ENCODE measurements around the gene STAB2. TPM values are rescaled to one million over a fixed set of nuclear protein-coding genes. Genes with fewer than 3 reads are reported as not detected.

STAB2 gene
- total and polyA plus RNA-seq, 3 donors from 2014 or later = 1.7 to 15.8 (median 2.7) TPM

DNA sequence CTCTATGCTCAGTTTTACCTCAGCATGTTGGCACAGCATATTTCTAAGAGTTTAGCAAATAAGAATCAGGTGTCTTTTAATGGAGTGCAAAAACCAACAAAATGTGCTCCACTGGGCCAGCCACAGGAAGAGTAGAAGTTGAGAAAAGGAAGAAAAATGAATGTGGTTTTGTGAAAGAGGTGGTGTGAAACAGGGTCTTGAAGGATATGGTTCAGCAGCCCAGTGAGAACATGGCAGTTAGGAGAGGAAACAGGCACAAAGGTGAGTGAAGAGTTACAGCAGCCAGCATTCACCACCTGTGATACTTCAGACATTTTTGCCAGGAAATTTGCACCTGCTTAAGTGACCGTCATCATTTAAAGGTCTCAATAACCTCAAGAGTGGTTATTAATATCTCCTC lies 2.4 kb downstream of the STAB2 start:
- no peaks in the 10 kb centered on the region for H3K9me3 ChIP-seq
- H3K36me3 ChIP-seq (ENCODE audit: low read depth, missing control alignments) = no peaks in the 10 kb centered on the region
- WGBS, 2 donors = 38 to 92% methylated on average over 1 of the region's 1 CpG
- no peak for DNase-seq
- no peak overlapping the region for H3K27ac ChIP-seq
- H3K27me3 ChIP-seq = no peaks in the 10 kb centered on the region
- intact Hi-C loops (cut with DNase I; ENCODE audit: low total_unique reads) = no loop called here
- TF ChIP-seq, protein P1, sequence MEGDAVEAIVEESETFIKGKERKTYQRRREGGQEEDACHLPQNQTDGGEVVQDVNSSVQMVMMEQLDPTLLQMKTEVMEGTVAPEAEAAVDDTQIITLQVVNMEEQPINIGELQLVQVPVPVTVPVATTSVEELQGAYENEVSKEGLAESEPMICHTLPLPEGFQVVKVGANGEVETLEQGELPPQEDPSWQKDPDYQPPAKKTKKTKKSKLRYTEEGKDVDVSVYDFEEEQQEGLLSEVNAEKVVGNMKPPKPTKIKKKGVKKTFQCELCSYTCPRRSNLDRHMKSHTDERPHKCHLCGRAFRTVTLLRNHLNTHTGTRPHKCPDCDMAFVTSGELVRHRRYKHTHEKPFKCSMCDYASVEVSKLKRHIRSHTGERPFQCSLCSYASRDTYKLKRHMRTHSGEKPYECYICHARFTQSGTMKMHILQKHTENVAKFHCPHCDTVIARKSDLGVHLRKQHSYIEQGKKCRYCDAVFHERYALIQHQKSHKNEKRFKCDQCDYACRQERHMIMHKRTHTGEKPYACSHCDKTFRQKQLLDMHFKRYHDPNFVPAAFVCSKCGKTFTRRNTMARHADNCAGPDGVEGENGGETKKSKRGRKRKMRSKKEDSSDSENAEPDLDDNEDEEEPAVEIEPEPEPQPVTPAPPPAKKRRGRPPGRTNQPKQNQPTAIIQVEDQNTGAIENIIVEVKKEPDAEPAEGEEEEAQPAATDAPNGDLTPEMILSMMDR (IDR thresholded peaks at IDR 0.05) = no peak
- no peak for TF ChIP-seq POLR2A (IDR thresholded peaks at IDR 0.05)
- H3K4me3 ChIP-seq = no peak overlapping the region
- no peaks in the 10 kb centered on the region for H3K4me1 ChIP-seq

- intact Hi-C loops (cut with DNase I; ENCODE audit: low total_unique reads) = no loop called here
- Histone ChIP-seq H3K27me3 (no peaks in the 10 kb centered on the region), H3K9me3 (no peaks in the 10 kb centered on the region), H3K4me3 (no peak overlapping the region), H3K4me1 (no peaks in the 10 kb centered on the region), H3K36me3 (ENCODE audit: low read depth, missing control alignments) (no peaks in the 10 kb centered on the region), H3K27ac (no peak overlapping the region)
- WGBS, 2 donors = 36 to 53% methylated on average over 1 of the region's 1 CpG
- DNase-seq = no peak
- no peak for TF ChIP-seq POLR2A (IDR thresholded peaks at IDR 0.05)
- TF ChIP-seq, protein P1 (IDR thresholded peaks at IDR 0.05) = no peak
Measured at GRCh38 chr12:103590271-103590670, 3.2 kb downstream of the STAB2 start.

DNA sequence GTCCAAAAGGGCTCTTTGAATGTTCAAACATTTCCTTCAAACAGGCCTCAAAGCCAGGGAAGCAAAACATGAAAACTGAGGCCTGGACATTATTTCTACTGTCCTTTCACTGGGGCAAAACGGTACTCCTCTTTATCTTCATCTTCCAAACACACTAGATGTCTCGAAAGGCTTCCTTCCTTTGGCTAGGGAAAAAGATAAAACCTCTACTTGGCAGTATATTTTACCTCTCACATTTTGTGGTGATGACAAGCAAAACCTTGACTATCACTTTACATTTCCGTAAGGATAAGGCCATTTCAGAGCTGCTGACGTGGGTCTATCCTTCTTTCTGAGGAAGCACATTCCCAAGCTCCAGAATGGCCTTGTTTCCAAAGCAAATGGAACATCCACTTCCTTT lies 9.9 kb downstream of the STAB2 start:
- Histone ChIP-seq H3K27ac (no peak overlapping the region), H3K27me3 (no peaks in the 10 kb centered on the region), H3K36me3 (ENCODE audit: low read depth, missing control alignments) (no peaks in the 10 kb centered on the region), H3K4me3 (no peak overlapping the region), H3K9me3 (no peaks in the 10 kb centered on the region), H3K4me1 (no peaks in the 10 kb centered on the region)
- no peak for DNase-seq
- WGBS, 2 donors = 80% methylated on average over 4 of the region's 4 CpGs
- TF ChIP-seq, protein P1 (IDR thresholded peaks at IDR 0.05) = no peak
- no peak for TF ChIP-seq POLR2A (IDR thresholded peaks at IDR 0.05)
- intact Hi-C loops (cut with DNase I; ENCODE audit: low total_unique reads) = no loop called here

DNA sequence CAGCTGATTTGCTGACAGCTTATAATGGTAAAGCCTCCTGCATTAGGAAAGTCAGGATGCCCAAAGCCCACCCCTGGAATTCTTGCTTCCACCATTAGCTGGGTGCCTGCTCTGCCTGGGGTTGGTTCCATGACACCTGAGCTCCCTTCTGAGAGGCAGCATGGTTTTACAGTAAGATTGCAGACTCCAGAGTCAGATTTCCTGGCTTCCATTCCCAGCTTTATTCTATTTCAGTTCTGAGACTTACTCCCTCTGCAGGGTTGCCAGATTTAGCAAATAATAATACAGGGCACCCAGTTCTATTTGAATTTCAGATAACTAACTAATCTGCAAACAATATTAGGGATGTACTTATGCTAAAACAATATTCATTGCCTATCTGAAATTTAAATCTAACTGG lies 12.2 kb downstream of the STAB2 start:
- DNase-seq = no peak

More for the DNA sequence above, 12.2 kb downstream of the STAB2 start:
- H3K27me3 ChIP-seq = no peaks in the 10 kb centered on the region
- H3K27ac ChIP-seq = no peak overlapping the region
- no peaks in the 10 kb centered on the region for H3K36me3 ChIP-seq (ENCODE audit: low read depth, missing control alignments)
- TF ChIP-seq POLR2A (IDR thresholded peaks at IDR 0.05) = no peak
- TF ChIP-seq, protein P1 (IDR thresholded peaks at IDR 0.05) = no peak
- no peaks in the 10 kb centered on the region for H3K4me1 ChIP-seq
- H3K9me3 ChIP-seq = no peaks in the 10 kb centered on the region
- H3K4me3 ChIP-seq = no peak overlapping the region
- intact Hi-C loops (cut with DNase I; ENCODE audit: low total_unique reads) = no loop called here
